T-helper 17 cell (primary cell): ENCODE results near the gene LMF1. TPM values are rescaled to one million over a fixed set of nuclear protein-coding genes. Genes with fewer than 3 reads are reported as not detected.
A peak's percentile ranks its signal among the peaks of the same experiment; 100 is the strongest.

ENCODE experiments used
- ATAC-seq: fragments of 150-1000 bp; cut with Tn5 transposase; 2 replicates; pipeline ENCODE4 v1.10.0; 2021; ENCODE audit warnings: mild to moderate bottlenecking, moderate library complexity
- DNase-seq, 3 donors: peaks; one replicate each; pipeline versions ENCODE4 v3.0.0 to v3.0.0-alpha.2; 2020 to 2021
- H3K9me3 ChIP-seq: one replicate; pipeline ENCODE4 v1.7.0; 2013; ENCODE audit warnings: low read length, mild to moderate bottlenecking; ENCODE audit not compliant: control insufficient read depth, poor library complexity, severe bottlenecking
- H3K27ac Mint-ChIP-seq: one replicate; pipeline ENCODE4 v1.8.0; 2022; ENCODE audit warnings: mild to moderate bottlenecking, moderate library complexity, mixed read lengths
- H3K27me3 Mint-ChIP-seq: one replicate; pipeline ENCODE4 v1.8.0; 2022; ENCODE audit warnings: mixed read lengths
- H3K36me3 Mint-ChIP-seq: one replicate; pipeline ENCODE4 v1.8.0; 2022; ENCODE audit warnings: low read depth, mixed read lengths
- H3K4me1 Mint-ChIP-seq: one replicate; pipeline ENCODE4 v1.8.0; 2022; ENCODE audit warnings: mild to moderate bottlenecking, mixed read lengths
- H3K4me3 Mint-ChIP-seq: one replicate; pipeline ENCODE4 v1.8.0; 2022; ENCODE audit warnings: mild to moderate bottlenecking, moderate library complexity, mixed read lengths
- total RNA-seq, 4 donors: library from RNA in 2 of 4; stranded (reverse) in 2 of 4; gene quantifications; one replicate each; pipeline ENCODE4 v1.2.3 and lab custom pipeline; 2022 to 2026

The LMF1 gene
- total RNA-seq, 2 donors from 2014 or later: 44.4 to 45.6 TPM

DNA sequence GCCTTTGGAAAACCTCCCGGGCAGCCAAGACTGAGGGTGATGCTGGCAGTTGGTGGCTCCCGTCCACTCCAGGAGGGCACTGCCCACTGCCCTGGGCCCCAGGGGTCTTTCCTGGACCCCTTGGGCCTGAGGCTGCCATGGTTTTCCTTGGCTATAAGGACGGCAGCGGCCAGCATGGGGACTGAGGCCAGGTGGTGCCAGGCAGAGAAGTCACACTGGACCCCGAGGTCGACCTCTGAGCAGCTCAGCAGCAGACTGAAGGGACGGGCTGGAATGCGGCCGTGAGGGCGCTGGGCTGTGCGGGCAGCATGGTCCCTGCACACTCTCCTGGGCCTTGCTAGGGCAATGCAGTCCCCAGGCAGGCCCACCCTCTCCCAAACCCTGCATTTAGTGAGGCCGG lies 114.7 kb downstream of the LMF1 start:
- Mint-ChIP-seq H3K36me3 (no peaks in the 10 kb centered on the region), H3K4me1 (peaks cover 4% of the 10 kb centered on the region), H3K27ac (no peak overlapping the region), H3K27me3 (no peaks in the 10 kb centered on the region), H3K4me3 (no peak overlapping the region)
- ATAC-seq (no peak), DNase-seq (no peak)
- no peaks in the 10 kb centered on the region for H3K9me3 ChIP-seq

DNA sequence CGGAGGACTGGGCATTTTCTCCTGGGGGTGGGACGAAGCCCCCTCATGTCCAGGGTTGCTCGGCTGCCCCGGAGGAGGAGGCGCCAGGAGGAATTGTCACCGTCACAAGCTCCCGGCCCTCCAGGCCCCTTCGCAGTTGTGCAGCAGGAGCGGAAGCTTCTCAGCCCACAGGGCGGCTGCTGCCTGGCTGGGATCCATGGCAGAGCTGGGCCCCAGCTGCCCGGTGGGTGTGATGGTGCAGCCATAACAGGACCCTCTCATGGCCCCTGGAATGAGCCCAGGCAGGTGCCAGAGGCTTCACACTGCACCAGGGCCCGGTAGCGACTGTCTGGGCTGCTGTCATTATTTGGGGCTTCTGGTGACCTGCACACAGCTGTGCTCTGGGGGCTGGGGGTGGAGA lies 115.3 kb downstream of the LMF1 start:
- H3K4me3 Mint-ChIP-seq: no peak overlapping the region
- no peaks in the 10 kb centered on the region for H3K9me3 ChIP-seq

DNA sequence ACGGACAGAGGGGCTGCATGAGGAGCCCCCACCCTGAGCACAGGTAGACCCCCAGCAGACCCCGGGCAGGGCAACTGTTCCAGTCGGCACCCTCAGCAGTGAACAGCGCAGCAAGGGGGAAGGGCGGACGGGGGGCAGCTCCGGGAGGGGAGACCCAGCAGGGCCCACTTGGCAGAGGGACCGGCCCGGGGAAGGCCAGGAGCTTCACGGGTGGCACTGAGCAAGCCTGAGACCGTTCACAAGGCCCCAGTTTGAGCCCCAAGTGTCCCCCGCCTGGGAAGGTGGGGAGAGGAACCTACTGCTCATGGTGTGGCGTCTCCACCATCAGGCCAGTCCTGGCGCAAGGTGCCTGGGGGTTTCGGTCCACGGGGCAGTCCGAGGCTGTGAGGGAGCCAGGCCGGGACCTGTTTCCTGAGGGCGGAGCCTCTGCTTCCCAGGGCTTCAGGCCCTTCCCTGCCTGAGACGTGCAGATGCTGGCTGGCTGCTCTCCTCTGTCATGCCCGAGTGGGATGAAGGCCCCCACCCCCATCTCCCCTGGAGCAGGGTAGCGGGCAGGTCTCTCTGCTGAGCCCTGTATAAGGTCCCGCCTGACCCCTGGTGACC lies 115.9 kb downstream of the LMF1 start:
- H3K9me3 ChIP-seq: no peaks in the 10 kb centered on the region
- no peak overlapping the region for H3K4me3 Mint-ChIP-seq

More for the DNA sequence above, 115.3 kb downstream of the LMF1 start:
- no peaks in the 10 kb centered on the region for H3K27me3 Mint-ChIP-seq
- peaks cover 4% of the 10 kb centered on the region for H3K4me1 Mint-ChIP-seq
- ATAC-seq (no peak), DNase-seq (no peak)
- H3K27ac Mint-ChIP-seq: no peak overlapping the region
- no peaks in the 10 kb centered on the region for H3K36me3 Mint-ChIP-seq

DNA sequence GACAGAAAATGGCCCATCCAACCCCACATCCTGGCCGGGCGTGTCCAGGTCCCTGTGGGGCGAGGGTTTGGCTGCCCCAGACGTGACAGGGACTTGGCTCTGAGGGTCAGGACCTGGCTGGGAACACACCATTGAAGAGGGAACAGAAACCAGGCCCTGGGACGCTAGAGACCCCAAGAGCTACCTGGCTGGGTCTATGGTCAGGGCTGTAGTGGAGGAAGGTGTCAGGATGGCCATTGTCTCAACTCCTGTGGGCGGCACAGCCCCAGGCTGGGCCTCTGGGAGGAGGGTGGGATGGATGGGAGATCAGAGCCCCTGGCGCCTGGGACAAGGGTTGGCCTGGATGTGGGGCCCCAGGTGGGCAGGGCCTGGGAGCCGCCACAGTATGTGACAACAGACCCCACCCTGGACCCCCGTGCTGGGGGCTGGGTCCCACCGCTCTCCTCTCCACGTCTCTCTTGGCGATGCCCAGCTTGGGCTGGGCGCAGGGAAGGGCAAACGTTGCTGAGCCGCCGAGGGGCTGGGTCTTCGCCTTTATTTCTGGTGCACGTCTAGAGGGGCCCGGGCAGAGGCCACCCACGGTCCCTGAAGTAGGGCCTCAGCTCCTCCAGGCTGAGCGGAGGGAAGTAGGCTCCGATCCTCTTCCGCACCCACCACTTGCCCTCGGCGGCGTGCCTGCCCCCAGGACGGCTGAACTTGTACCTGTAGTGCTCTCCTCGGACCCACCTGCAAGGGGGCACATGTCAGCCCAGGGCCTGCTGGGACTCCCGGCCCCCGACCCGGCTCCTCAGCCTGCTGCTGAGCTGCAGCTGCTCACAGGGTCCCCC lies 116.6 kb downstream of the LMF1 start:
- Mint-ChIP-seq H3K27ac (peak overlapping the region; percentile 65), H3K4me3 (no peak overlapping the region), H3K36me3 (no peaks in the 10 kb centered on the region), H3K4me1 (peaks cover 4% of the 10 kb centered on the region), H3K27me3 (no peaks in the 10 kb centered on the region)
- no peaks in the 10 kb centered on the region for H3K9me3 ChIP-seq
- ATAC-seq: no peak
- no peak for DNase-seq

More for the DNA sequence above, 115.9 kb downstream of the LMF1 start:
- ATAC-seq (no peak), DNase-seq (no peak)
- H3K27me3 Mint-ChIP-seq: no peaks in the 10 kb centered on the region
- H3K36me3 Mint-ChIP-seq: no peaks in the 10 kb centered on the region
- peaks cover 4% of the 10 kb centered on the region for H3K4me1 Mint-ChIP-seq
- no peak overlapping the region for H3K27ac Mint-ChIP-seq

DNA sequence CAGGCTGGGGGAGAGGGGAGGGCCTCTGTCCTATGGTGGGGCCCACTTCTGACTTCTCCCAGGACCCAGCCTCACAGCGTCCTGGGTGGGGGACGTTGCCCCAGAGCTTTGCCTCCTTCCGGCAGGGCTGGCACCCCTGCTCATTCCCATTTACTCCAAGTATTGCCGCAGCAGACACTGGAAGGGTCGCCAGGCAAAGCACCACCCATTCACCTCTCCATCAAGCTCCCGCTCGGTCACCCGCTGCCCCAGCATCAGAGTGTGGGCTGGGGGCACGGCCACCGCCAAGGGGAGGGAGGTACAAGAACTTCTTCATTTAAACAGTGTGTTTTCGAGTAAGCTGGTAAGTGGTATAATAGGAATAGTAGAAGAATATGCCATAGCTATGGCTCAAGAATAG lies 117.5 kb downstream of the LMF1 start:
- Mint-ChIP-seq H3K4me3 (no peak overlapping the region), H3K36me3 (no peaks in the 10 kb centered on the region), H3K4me1 (peaks cover 4% of the 10 kb centered on the region), H3K27me3 (no peaks in the 10 kb centered on the region), H3K27ac (peak overlapping the region; percentile 65)
- H3K9me3 ChIP-seq: no peaks in the 10 kb centered on the region
- ATAC-seq: no peak
- no peak for DNase-seq

DNA sequence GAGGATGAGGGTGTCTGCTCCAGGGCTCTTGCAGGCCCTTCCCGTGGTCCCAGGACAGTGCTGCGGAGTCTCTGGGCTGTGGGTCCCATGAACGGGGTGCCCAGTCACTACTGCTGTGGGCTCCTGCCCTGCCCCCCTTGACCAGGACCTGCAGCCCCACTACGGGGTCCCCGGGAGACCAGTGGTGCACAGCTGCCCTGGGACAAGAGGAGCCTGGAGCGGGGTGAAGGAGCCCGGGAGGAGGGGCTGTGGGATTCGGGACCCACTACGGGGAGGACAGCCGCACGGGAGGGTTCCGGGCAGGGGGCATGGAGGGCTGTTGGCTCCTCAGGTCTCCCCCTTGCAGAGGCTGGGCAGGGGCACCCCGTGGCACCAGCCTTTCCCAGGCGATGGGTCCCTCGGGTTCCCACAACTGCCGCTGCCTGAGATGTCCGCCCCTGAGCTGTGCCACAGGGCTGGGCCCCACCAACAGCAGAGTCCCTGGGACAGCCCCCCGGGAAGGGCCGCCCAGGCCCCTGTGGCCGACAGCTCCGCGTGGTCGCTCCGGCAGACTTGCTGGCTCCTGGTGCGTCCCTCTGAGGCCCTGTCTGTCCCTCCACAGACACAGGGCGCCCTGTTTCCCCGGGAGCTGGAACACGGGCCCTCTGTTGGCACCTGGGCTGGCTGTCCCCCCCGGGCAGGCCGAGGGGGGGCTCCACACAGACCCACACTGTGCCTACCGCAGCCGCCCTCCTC lies 118.2 kb downstream of the LMF1 start:
- Mint-ChIP-seq H3K27me3 (no peaks in the 10 kb centered on the region), H3K36me3 (no peaks in the 10 kb centered on the region), H3K4me3 (no peak overlapping the region), H3K27ac (no peak overlapping the region), H3K4me1 (peaks cover 4% of the 10 kb centered on the region)
- ATAC-seq (no peak), DNase-seq (no peak)
- H3K9me3 ChIP-seq: no peaks in the 10 kb centered on the region

DNA sequence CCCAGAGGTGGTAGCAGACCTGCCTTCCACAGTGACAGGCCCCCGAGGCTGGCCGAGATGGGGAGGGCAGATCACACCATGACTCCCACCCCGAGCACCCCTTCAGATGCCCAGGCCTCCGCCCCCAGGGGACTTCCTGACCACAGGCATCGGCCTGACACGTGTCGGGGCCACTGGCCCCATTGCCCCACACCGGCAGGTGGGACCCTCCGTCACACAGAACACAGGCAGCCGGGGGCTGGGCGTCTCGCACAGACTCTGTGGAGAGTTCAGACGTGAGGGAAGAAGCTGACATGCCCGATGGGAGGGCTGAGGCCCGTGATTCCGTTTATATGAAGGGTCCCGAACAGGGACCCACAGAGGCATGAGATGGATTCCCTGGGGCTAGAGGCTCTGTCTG lies 118.9 kb downstream of the LMF1 start:
- Mint-ChIP-seq H3K36me3 (no peaks in the 10 kb centered on the region), H3K4me1 (peaks cover 4% of the 10 kb centered on the region), H3K4me3 (no peak overlapping the region), H3K27me3 (no peaks in the 10 kb centered on the region), H3K27ac (no peak overlapping the region)
- no peaks in the 10 kb centered on the region for H3K9me3 ChIP-seq
- ATAC-seq (no peak), DNase-seq (no peak)

DNA sequence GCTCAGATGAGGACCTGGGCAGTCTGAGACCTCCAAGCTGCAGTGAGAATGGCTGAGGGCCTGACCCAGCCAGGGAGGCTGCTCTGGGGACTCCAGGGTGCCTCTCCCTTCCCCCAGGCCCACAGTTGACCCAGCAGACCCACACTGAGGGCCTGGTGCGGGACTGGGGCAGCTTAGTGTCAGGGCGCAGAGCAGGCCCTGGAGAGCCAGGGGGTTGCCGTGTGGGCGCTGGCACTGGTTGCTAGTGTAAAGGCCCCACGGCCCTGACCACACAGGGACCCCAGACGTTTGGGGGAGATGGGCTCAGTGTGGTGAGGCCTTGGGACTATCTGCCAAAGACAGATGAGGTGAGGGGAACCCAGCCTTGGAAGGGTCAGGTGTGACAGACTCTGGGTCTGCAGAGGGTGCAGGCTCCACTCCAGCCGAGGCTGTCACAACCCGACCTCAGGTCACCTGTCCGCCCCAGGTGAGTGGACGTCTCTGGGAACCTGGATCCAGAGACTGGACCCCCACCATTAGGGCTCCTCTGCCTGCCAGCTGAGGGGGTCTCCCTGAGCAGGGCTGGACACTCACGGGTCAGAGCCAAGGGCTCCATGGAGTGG lies 119.5 kb downstream of the LMF1 start:
- H3K36me3 Mint-ChIP-seq: no peaks in the 10 kb centered on the region
- no peak for ATAC-seq
- no peak overlapping the region for H3K4me3 Mint-ChIP-seq
- H3K27me3 Mint-ChIP-seq: no peaks in the 10 kb centered on the region
- H3K4me1 Mint-ChIP-seq: peaks cover 4% of the 10 kb centered on the region
- H3K9me3 ChIP-seq: no peaks in the 10 kb centered on the region
- no peak for DNase-seq
- peak overlapping the region; percentile 54 for H3K27ac Mint-ChIP-seq

DNA sequence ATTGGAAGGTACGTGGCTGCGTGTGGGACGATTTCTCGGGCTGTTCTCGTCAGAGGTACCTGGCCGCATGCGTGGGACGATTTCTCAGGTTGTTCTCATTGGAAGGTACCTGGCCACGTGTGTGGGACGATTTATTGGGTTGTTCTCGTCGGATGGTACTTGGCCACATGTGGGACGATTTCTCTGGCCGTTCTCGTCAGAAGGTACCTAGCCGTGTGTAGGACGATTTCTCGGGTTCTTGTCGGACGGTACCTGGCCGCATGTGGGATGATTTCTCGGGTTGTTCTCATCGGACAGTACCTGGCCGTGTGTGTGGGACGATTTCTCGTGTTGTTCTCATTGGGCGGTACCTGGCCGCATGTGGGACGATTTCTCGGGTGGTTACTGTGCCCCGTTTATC lies 120.1 kb downstream of the LMF1 start:
- Mint-ChIP-seq H3K4me1 (peaks cover 4% of the 10 kb centered on the region), H3K4me3 (peak overlapping the region; percentile 5), H3K27me3 (no peaks in the 10 kb centered on the region), H3K27ac (peak overlapping the region; percentile 54), H3K36me3 (no peaks in the 10 kb centered on the region)
- no peak for ATAC-seq
- no peak for DNase-seq
- no peaks in the 10 kb centered on the region for H3K9me3 ChIP-seq

DNA sequence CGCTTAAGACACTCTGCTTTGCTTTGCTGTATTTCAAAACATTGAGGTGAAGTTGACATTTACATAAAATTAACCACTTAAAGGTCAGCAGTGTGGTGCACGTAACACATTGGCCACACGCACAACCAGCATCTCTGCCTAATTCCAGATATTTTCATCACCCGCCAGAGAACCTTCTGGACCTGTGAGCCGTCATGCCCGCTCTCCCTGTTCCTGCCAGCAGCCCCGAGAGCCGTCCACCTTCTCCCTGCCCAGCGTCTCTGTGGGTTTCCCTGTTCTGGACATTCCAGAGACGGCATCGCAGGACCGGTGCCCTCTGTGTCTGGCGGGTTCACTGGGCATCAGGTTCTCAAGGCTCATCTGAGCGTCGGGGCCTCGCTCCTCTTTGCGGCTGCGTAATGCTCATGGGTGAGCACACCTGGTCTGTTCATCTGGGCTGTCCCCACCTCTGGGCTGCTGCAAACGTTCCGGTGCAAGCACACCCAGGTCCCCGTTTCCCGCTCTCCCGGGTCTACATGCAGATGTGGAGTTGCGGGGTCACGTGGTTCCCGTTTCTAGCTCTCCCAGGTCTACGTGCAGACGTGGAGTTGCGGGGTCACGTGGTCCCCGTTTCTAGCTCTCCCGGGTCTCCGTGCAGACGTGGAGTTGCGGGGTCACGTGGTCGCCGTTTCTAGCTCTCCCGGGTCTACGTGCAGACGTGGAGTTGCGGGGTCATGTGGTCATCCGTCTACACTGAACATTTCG lies 122.1 kb downstream of the LMF1 start:
- Mint-ChIP-seq H3K4me1 (peaks cover 4% of the 10 kb centered on the region), H3K36me3 (no peaks in the 10 kb centered on the region), H3K27me3 (no peaks in the 10 kb centered on the region), H3K27ac (no peak overlapping the region), H3K4me3 (no peak overlapping the region)
- H3K9me3 ChIP-seq: no peaks in the 10 kb centered on the region
- DNase-seq: no peak
- ATAC-seq: no peak

DNA sequence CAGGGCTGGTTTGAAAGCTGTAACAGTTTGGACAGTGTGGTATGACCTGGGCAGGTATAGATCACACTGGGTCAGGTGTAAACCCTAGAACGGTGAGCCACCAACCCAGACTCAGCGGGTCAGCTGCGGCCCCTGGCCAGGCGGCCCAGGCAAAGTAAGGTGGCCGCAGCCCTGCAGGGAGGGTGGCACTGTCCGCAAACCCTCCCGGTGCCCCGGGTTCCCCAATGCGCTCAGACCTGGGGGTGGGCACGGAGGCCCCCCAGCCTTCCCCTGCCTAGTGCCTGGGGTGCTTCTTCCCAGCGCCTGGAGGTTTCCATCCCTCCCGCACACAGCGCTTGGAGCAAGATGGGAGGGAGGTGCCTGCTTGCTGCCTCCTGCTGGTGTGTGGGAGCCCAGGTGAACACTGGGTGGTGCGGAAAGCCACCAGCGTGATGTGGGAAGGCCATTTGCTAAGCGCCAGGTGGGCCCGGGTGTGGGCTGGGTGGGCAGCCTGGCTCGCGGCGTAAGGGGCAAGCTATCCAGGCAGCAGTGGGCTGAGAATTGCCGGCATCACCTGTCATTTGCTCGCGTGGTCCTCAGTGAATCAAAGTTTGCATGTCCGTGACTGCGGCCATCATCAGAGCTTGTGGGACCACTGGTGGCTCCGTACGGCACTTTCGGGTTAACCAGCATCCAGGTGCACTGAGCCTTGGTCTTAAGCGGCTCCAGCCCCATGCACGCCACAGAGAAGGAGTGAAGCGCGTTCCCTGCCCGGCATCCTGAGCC lies 122.9 kb downstream of the LMF1 start:
- no peak for DNase-seq
- Mint-ChIP-seq H3K27me3 (no peaks in the 10 kb centered on the region), H3K36me3 (no peaks in the 10 kb centered on the region), H3K27ac (no peak overlapping the region), H3K4me1 (no peaks in the 10 kb centered on the region), H3K4me3 (no peak overlapping the region)
- ATAC-seq: no peak
- no peaks in the 10 kb centered on the region for H3K9me3 ChIP-seq

DNA sequence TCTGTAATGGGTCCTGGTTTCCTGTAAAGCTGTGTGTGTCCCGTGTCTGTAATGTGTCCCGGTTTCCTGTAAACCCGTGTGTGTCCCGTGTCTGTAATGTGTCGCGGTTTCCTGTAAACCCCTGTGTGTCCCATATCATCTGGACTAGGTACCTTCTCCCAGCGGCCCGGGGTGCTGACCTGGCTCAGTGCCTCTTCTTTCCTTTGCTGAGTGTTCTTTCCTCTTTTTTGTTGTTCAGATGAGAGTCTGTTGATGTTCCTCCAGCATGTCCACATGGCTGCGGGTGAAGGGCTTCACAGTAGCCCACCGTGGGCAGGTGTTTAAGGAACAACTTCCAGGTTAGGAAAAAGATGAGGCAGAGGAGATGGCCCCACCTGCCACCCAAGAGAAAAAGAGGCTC lies 123.6 kb downstream of the LMF1 start:
- H3K27me3 Mint-ChIP-seq: no peaks in the 10 kb centered on the region
- ATAC-seq: no peak
- H3K9me3 ChIP-seq: no peaks in the 10 kb centered on the region
- H3K27ac Mint-ChIP-seq: no peak overlapping the region
- no peaks in the 10 kb centered on the region for H3K4me1 Mint-ChIP-seq
- H3K4me3 Mint-ChIP-seq: peak overlapping the region; percentile 34
- H3K36me3 Mint-ChIP-seq: no peaks in the 10 kb centered on the region
- DNase-seq: no peak
